ENCODE results near the gene TTC21B. TPM values are rescaled to one million over a fixed set of nuclear protein-coding genes. Genes with fewer than 3 reads are reported as not detected.
A peak's percentile ranks its signal among the peaks of the same experiment; 100 is the strongest.

The TTC21B gene
- total and polyA plus RNA-seq, 2 of the 8 experiments (the other 6 are each of a cell fraction or from before 2014, with no cell fraction given): 6.9 to 20.8 TPM

DNA sequence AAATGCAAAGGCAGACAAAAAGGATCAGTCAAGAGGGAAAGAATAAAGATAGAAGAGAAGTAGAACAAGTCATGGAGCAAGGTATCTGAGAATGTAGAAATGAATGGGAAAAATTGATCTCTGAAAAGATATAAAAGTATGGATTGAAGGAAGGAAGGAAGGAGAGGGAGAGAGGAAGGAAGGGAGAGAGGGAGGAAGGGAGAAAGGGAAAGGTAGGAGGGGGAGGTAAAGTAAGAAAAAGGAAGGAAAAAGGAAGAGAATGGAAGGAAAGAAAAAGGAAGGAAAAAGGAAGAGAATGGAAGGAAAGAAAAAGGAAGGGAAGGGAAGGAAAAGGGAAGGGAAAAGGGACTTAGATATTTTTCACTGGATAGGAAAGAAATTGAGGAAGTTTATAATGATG is 31.5 kb upstream of the TTC21B start:
- Histone ChIP-seq H2BK120ac (replicated peaks; ENCODE audit: low read depth, low read length) (no peak overlapping the region), H3K4me2 (ENCODE audit: insufficient read depth in 1 of 2, low read depth in 2 of 2, low read length in 2 of 2) (no peak overlapping the region), H3K79me2 (ENCODE audit: control insufficient read depth in 1 of 2, insufficient read depth in 2 of 2, low read length in 2 of 2) (no peaks in the 10 kb centered on the region), H3K79me1 (ENCODE audit: low read depth, low read length) (no peaks in the 10 kb centered on the region), H2AFZ (ENCODE audit: low read length) (no peak overlapping the region), H3K27ac (ENCODE audit: low read depth, low read length) (no peak overlapping the region), H4K8ac (ENCODE audit: extremely low read depth, insufficient read depth, low read length) (no peak overlapping the region), H2BK15ac (ENCODE audit: low read length) (no peak overlapping the region), H2BK12ac (ENCODE audit: low read depth, low read length) (no peak overlapping the region), H2BK20ac (ENCODE audit: low read length) (no peak overlapping the region), H4K91ac (replicated peaks; ENCODE audit: insufficient read length, low read length) (no peak overlapping the region), H3K23ac (ENCODE audit: insufficient read length) (no peak overlapping the region), H3K18ac (ENCODE audit: extremely low read depth, low read length) (no peak overlapping the region), H3K27me3 (replicated peaks in 1 of 4; ENCODE audit: control insufficient read depth in 3 of 4, extremely low read depth in 1 of 4, insufficient read depth in 3 of 4, low read length in 3 of 4) (no peaks in the 10 kb centered on the region), H3K9ac (replicated peaks in 1 of 4; ENCODE audit: extremely low read depth in 1 of 4, low read depth in 3 of 4, low read length in 3 of 4) (no peak overlapping the region), H3K36me3 (ENCODE audit: control insufficient read depth in 2 of 4, insufficient read depth in 4 of 4, low read length in 3 of 4) (no peaks in the 10 kb centered on the region), H3K4ac (replicated peaks; ENCODE audit: insufficient read length, low read depth, low read length) (no peak overlapping the region), H3K56ac (replicated peaks; ENCODE audit: insufficient read length, low read depth, low read length) (peak overlapping the region; percentile 63), H3K14ac (ENCODE audit: insufficient read length) (no peak overlapping the region), H2BK5ac (ENCODE audit: low read depth, low read length) (no peak overlapping the region), H3K23me2 (ENCODE audit: low read depth, low read length) (no peaks in the 10 kb centered on the region), H4K5ac (ENCODE audit: insufficient read length, low read depth, low read length) (no peak overlapping the region), H3K4me3 (ENCODE audit: extremely low read depth in 1 of 4, insufficient read depth in 2 of 4, low read depth in 3 of 4, low read length in 4 of 4) (no peak overlapping the region), H3K4me1 (replicated peaks in 1 of 4; ENCODE audit: control insufficient read depth in 3 of 4, insufficient read depth in 4 of 4, low read length in 3 of 4) (no peaks in the 10 kb centered on the region), H3K9me3 (ENCODE audit: insufficient read depth in 2 of 2, low read depth in 1 of 2, low read length in 1 of 2) (no peaks in the 10 kb centered on the region; a peak in 1 of 4 replicates), H2AK5ac (ENCODE audit: low read depth, low read length) (no peak overlapping the region), H4K20me1 (replicated peaks in 1 of 2; ENCODE audit: control insufficient read depth in 1 of 2, insufficient read depth in 2 of 2, low read length in 2 of 2) (no peaks in the 10 kb centered on the region)
- ChIA-PET CTCF (ENCODE audit: partially characterized antibody) (interaction anchor here (1.5 kb wide), 1 partner anchor 8 kb away, joined by 3 read pairs; no protein-coding TSS in a partner anchor), POLR2A (ENCODE audit: partially characterized antibody) (no interaction called here)
- FAIRE-seq: no peak
- no peak for DNase-seq (ENCODE audit: low read depth in 1 of 2, low spot score in 2 of 2)
- no peak for TF ChIP-seq SIX5 (IDR thresholded peaks at IDR 0.05; ENCODE audit: low read depth, low read length)
- no peak for TF ChIP-seq SIN3A (conservative IDR thresholded peaks at IDR 0.05 in 1 of 2, IDR thresholded peaks at IDR 0.05 in 1 of 2; ENCODE audit: low read depth in 1 of 2, low read length in 2 of 2)
